GM18868 (cell line): ENCODE measurements around the gene TOP1.
"Not testable (repeated sequence)": the region's sequence is repeated elsewhere in the genome, so short reads cannot be mapped to it uniquely, and the experiment has no call there.

Experiments
- ATAC-seq: cut with Tn5 transposase; IDR thresholded peaks from one replicate; pipeline ENCODE4 v1.9.1; 2021; ENCODE audit warnings: mild to moderate bottlenecking, moderate library complexity; ENCODE audit not compliant: unreplicated experiment

Gene TOP1

DNA sequence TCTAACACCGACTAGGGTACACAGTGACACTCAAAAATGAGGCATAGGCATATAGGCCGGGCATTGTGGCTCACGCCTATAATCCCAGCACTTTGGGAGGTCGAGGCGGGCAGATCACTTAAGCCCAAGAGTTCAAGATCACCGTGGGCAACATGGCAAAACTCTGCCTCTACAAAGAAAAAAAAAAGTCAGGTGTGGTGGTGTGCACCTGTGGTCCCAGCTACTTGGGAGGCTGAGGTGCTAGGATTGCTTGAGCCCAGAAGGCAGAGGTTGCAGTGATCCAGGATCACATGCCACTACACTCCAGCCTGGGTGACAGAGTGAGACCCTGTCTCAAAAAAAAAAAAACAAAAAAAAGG lies 24.7 kb upstream of the TOP1 start:
- ATAC-seq = not testable (repeated sequence)

GRCh38 chr20:41004531-41005360 lies 23.9 kb upstream of the TOP1 start:
- ATAC-seq = no peak

GRCh38 chr20:41005361-41005729 lies 23.3 kb upstream of the TOP1 start:
- ATAC-seq = no peak

DNA sequence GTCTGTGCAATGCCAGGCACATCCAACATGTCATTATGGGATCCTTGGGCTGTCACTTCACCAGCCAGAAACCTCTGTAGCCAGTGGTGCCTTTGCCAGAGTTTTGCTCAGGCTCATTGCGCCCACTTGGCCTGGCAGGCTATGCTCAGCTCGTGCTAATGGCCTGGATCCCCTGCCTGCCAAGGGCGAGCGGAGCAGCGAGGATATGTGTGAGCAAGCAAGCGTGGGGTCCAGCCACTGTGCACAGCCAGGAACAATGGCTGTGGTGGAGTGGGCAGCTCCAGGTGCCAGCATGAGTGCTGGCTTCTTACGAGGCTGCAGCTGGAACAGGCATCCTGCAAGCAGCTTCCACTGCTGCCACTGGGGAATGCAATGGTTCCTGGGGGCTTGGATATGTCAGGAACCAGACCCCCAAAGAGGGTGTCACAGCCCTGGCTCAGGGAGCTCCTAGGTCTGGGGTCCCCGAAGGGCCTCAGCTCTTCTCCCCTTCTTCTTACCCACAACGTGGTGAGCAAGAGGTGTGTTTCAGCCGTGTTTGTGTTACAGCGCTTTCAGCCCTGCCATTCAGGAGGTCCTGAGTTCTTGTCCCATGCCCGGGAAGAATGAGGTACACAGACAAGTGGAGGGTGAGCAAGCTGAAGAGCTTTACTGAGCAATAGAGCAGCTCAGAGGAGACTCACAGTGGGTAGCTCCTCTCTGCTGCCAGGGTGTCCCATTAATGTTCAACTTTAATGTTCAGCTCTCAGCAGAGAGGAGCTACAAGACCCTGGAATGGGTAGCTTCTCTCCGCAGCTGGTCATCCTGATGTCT lies 22.3 kb upstream of the TOP1 start:
- ATAC-seq = no peak

- no peak for ATAC-seq
Observed at GRCh38 chr20:41006936-41007474, 21.6 kb upstream of the TOP1 start.

DNA sequence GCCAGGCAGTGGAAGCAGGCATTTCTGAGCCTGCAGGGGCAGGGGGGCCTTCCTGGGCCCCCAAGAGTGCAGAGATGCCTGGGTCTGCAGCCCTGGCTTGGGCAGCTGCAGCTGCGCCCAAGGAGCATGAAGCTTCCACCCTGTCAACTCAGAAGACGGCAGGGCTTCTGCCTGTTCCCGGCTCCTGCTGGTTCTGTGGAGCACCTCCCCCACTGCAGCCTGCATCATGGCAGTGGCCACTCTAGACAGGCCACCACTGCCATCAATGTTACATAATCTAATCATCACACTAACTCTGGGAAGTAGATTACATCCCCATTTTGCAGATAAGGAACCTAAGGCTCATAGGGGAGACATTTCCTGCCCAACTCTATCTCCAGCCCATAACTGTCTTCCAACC lies 21.1 kb upstream of the TOP1 start:
- no peak for ATAC-seq

DNA sequence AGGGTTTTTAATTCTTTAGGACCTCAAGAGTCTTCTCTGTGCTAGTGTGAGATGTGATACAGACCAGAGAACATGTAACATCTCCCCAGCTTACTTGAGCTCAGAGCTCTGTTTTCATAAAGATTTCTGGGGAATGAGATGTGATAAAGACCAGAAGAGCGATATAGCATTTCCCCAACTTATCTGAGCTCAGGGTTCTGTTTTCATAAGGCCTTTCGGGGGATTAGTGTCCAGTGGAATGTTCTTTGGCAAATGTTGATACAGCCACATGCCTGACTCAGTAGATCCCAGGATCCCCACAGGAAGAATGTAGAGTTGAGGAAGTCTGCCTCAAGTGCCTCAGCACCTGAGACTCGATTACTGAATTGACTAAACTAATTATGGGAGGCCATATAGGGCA lies 18.7 kb upstream of the TOP1 start:
- ATAC-seq = no peak

GRCh38 chr20:41011551-41012067 lies 17.0 kb upstream of the TOP1 start:
- ATAC-seq = peak; percentile 93

- ATAC-seq = no peak
Observed at GRCh38 chr20:41014561-41015088, 14.0 kb upstream of the TOP1 start.

GRCh38 chr20:41017448-41018042 lies 11.1 kb upstream of the TOP1 start:
- ATAC-seq = no peak

DNA sequence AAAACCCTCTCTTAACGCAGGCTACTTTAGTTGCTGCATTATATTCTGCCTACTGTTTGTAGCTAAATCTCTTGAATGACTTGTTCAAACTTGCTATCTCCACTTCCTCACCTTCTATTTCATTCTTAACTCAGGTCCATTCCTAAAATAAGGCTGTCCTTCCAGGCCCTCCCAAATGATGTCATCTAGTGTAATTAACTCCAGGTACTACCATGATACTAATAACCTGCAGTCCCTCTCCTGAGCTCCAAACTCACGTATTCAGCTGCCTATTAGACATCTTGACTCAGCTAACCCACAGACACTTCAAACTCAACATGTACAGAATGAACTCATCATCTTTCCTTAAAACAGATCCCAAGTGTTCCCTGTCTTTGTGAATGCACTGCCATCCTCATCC lies 10.5 kb upstream of the TOP1 start:
- no peak for ATAC-seq

DNA sequence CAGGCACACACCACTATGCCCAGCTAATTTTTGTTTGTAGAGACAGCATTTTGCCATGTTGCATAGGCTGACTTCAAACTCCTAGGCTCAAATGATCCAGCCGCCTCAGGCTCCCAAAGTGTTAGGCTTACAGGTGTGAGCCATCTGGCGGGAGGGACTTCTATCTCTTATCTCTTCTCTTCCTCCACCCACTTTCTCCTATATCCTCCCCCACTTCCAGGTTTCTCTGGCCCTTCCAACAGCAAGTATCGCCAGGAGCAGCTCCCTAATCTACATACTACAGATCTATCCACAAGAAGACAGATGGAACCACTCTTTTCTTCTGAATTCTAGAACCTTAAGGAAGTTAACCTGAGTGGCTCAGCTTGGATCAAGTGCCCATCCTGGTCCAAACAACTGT lies 5.1 kb upstream of the TOP1 start:
- no peak for ATAC-seq

DNA sequence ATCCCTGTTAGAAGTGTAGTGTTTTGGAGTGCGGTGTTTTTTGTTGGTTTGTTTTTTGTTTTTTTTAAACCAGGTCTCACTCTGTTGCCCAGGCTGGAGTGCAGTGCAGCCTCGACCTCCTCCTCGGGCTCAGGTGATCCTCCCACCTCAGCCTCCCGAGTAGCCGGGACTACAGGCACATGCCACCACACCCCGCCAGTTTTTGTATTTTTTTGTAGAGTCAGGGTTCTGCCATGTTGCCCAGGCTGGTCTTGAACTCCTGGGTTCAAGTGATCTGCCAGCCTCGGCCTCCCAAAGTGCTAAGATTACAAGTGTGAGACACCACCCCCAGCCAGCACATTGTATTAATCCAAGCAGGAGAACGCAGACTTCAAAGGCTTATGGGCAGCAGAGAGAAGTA lies 1.3 kb upstream of the TOP1 start:
- ATAC-seq = no peak

- no peak for ATAC-seq
Observed at GRCh38 chr20:41027872-41028358, 707 bp upstream of the TOP1 start.

DNA sequence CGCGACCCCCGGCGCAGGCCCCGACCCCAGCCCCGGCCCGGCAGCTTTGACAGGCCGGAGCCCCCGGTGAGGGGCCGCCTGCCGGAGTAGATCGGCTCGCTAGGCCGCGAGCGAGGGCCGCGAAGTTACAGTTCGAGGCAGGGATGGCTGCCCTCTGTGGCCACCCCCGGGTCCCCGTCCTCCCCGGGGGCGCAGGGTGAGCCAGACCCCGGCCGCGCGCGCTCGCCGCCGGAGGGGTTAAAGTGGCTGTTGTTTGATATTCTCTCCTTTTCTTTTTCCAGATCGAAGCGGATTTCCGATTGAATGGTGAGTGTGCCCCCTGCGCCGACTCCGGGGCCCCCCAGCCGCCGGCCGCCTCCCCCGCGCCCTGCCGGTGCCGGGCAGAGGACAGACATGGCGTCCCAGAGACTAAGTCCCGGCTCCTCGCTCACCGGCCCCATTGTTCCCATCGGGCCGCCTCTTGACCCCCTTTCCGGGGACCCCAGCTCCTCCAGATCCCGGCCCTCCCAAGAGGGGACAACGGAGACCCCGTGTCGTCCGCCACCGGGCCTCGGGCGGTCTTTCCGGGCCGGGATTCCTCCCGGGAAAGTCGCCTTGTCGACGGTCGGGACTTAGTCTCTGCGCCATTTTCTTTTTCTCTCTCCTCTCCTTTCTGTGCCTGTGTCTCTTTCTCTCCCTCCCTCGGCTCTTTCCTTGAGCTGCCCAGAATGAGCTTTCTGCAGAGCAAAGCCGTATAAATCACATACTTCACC lies 704 bp downstream of the TOP1 start:
- ATAC-seq = peak; percentile 1

- no peak for ATAC-seq
Observed at GRCh38 chr20:41030061-41030460, 1.4 kb downstream of the TOP1 start.

- no peak for ATAC-seq
Observed at GRCh38 chr20:41030531-41031242, 2.1 kb downstream of the TOP1 start.

DNA sequence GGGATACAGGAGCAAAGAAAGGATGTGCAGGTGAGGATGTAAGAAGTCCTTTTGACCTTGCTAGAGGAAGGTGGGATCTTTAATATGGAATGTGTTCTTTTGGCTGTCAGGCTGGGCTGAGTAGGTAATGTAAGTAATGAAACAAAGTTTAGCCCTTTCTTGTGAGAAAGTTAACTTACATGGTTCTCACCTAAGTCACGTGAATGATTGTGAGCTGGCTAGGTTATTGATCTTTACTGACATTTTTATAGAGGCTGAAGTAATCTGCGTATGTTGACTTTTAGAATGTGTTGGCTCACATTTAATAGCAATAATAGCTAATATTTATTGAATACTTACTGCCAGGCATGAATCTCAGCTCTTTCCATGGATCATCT lies 2.6 kb downstream of the TOP1 start:
- no peak for ATAC-seq

GRCh38 chr20:41032271-41032670 lies 3.6 kb downstream of the TOP1 start:
- ATAC-seq = no peak

DNA sequence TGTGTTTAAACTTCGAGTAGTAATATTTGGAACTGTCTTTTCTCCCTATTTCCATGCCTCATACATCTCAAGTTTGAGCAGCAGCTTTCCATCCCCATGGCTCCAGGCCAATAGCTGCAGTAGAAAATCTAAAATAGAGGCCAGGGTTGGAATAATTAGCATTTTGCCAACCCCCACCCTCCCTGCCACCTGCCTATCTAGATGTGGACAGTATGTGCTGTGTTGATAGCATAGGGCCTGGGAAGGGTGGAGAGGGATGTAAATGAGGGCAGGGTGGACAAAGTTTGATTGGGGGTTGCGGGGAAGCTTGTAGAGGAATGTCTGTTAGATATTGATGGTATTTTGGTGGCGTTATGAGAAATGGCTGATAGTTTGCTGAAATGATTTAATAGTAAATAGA lies 5.6 kb downstream of the TOP1 start:
- no peak for ATAC-seq
